Hindlimb muscle (tissue), 1 donor: ENCODE results near the gene CAMSAP1. TPM values are rescaled to one million over a fixed set of nuclear protein-coding genes. Genes with fewer than 3 reads are reported as not detected.
"Not testable (repeated sequence)": the region's sequence is repeated elsewhere in the genome, so short reads cannot be mapped to it uniquely, and the experiment has no call there.

Source experiments
- DNase-seq: peaks from one replicate; pipeline ENCODE4 v3.0.0-alpha.2; 2013
- polyA plus RNA-seq: library from polyadenylated mRNA; unstranded; fragments of 120-200 nt; gene quantifications from one replicate; pipeline ENCODE4 v1.2.1, GENCODE V29; 2013; ENCODE audit not compliant: insufficient read length

CAMSAP1 gene
- polyA plus RNA-seq, 1 donor: 29.0 TPM

DNA sequence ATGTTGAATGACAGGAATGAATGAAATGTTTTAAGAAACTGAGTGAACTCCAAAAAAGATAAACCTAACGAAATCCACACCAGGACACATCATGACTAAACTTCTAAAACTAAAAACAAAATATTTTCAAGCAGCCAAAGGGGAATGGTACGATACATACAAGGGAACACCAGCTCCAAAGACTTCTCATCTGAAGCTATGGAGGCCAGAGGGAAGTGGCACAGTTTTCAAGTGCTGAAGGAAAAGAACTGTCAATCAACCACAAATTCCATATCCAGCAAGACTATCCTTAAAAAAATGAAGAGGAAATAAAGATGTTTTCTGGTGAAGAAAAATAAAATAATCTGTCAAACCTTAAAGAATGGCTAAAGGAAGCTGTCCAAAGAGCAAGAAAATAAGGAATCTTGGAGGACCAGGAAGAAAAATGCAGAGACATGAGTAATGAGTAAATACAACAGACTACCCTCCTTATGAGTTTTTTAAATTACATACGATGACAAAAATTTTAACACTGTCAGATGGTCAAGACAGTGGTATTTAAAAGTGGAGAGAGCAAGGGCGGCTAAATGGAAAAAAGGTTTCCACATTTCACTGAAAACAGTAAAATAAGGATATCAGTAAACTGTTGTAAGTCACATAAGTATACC, 12.0 kb downstream of the CAMSAP1 start:
- no peak for DNase-seq

DNA sequence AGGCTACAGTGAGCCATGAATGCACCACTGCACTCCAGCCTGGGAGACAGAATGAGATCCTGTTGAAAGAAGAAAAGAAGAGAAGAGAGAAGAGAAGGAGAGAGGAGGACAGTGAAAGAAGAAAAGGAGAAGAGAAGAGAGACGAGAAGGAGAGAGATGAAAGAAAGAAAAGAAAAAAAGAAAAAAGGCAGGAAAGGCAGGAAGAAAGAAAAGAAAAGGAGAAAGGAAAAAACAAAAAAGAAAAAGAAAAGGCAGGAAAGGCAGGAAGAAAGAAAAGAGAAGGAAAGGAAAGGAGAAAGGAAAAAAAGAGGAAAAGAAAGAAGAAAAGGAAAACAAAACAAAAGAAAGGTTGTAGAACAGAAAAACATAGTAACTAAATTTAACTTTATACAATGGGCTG, 14.2 kb downstream of the CAMSAP1 start:
- no peak for DNase-seq

DNA sequence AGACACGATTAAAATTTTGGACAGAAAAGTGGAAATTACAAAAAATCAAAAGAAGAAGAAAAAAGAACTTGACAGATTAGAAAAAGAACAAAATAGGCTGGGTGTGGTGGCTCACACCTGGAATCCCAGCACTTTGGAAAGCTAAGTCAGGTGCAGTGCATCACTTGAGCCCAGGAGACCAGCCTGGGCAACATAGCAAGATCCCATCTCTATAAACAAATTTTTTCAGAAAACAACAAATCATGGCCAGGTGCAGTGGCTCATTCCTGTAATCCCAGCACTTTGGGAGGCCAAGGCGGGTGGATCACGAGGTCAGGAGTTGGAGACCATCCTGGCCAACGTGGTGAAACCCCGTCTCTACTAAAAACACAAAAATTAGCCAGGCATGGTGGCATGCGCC, 15.0 kb downstream of the CAMSAP1 start:
- DNase-seq: not testable (repeated sequence)

DNA sequence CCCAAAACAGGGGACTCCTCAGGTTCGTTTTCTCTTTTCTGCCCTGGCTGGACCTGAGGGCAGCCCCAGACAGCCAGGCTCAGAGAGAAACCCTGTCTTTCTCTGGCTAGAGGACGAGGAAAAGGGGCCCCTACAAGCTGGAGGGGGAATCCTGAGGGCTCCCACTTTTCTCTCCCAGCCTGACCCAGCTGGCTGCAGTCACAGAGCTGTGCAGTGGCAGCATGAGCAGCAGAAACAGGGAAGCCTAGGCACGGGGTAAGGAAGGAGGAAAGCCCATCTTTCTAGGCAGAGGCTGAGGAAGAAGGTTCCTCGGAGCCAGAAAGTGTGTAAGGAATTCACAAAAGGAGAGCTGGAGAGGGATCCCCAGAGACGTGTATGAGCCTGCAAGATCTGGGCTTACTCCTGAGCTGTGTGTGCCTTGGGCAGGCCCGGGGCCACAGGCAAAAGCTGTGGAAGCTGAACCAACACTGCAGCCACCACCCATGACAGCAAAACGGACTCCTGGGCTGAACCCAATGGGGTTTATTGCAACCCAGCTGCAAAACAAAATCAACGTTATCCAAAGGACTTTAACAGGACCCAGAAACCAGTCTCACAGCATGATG, 16.2 kb downstream of the CAMSAP1 start:
- no peak for DNase-seq

DNA sequence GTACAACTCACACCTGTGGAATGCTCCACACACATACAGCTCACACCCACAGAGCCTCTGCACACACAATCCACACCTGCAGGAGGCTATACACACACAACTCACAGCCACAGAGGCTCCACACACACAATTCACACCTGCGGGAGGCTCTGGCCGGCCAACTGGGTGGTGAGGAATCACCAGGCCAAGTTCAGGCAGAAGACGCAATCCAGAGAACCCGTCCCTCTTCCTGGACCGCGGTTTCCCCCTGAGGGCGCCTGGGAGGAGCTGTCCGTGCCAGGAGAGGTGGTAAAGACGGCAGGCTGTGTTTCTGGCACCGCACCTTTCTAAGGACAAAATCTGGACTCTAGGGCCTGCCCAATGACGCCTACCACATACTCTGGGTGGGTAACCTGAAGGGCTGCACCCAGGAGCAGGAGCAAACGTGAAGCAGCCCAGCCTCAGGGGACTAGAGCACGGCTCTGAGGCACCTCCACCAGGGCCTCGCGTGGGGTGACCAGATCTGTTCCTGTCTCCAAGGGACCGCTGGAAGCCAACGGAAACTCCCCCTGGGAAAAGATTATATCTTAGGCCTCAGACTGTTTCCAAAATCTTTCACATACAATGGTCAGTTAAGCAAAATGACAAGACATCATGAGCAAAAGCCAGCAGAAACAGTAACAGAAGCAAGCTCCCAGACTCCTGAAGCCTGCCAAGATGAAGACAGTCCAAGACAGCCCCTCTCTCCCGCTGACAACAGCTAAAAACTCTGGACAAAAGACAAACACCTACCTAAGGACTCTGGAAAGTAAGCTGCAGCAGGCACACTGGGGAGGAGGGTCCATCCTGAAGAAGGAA, 16.9 kb downstream of the CAMSAP1 start:
- no peak for DNase-seq

DNA sequence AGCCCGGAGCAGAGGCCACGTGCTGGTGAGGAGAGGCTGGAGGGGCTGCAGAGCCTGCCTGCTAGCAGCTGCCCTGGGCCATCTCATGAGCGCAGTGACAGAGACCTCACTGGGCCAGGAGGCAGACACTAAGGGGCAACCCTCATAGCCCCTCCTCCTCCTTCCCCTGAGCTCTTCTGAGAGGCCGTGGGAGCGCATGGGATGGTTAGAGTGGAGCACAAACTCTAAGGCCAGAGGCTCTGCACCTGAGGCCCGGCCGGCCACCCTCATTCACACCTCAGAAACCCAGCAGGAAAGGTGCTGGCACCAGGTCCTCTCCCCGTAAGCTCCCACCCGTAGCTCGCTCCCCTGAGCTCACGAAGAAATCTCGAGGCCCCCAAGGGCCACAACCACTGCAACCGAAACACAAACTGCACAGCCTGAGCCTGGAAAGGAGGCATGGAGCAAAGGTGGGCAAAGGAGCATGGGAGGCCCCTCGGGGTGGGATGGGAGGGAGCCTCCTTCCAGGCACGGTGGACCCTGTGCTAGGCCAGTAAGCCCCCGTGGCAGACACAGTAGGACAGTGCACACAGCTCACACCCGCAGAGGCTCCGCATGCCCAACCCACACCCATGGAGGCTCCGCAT, 17.7 kb downstream of the CAMSAP1 start:
- no peak for DNase-seq

DNA sequence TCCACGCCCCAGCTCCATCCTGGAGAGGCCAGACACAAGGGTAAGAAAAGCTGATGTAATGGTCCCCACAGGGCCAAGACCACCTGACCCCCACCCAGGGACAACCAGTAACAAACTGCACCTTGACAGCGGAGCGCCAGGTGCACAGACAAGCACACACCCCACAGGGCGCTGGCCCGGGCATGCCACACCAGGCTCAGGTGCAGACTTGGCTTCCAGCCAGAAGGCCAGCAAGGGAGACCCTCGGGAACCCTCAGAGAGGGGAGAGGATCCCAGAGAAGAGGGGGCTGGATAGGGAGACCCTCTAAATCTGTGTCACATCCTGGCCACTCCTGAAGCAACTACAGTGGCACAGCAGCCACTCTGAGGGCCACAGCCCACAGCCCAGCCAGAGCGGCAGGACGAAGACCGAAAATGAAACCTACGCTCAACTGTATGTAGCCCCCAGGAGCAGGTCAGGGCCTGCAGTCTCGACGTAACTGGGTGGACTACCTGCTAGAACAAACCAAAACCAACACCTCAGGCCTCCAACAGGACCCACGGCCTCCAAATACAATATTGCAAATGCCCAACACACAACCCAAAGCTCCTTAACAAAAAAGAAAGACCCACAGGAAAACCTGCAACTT, 18.5 kb downstream of the CAMSAP1 start:
- no peak for DNase-seq

DNA sequence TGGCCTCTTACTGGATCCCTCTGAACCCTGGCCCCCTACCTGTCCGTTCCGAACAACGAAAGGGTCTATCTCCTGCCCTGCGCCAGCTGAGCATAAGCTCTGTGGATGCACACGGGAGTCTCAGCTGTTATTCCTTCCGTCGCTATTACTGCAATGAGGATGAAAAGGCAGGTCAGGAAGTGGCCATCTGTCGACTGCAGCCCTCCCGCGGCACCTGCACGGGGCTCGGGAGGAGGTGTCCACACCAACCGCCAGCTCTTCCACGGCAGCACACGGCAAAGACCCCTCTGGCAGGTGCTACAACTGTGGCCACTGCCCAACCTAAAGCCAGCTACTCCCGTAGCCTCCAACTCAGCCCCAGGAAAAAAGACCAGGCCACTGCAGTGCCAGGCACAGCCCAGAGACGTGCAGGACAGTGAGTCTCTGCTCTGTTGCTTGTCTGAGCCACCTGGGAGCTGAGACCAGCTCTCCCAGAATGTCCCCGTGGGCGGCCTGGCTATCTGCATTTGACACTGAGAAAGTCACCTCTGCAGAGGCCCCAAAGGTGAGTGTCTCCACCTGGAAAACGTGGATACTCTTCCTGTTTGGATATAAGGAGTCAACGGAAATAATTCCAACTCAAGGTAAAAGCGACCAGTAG, 19.1 kb downstream of the CAMSAP1 start:
- DNase-seq: no peak

DNA sequence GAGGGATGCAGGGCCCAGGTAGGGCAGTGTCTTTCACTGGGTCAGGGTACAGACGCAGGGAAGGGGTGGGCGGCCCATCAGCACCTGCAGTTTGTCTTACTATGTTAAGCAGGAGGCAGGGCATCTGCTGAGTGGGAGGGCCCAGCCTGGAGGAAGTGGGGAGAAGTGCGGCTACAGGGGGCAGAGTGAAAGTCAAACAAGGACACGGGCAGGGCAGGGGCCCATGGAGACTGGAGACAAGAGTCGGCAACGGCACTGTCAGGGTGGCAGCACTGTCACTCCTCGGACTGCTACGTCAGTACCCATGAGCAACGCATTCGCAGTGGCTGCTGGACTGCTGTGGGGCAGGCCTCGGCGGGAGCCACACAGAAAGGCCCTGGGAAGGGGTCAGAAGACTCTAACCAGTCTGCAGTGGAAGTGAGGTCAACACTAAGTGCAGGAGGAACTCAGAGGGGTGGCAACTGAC, 19.7 kb downstream of the CAMSAP1 start:
- no peak for DNase-seq

DNA sequence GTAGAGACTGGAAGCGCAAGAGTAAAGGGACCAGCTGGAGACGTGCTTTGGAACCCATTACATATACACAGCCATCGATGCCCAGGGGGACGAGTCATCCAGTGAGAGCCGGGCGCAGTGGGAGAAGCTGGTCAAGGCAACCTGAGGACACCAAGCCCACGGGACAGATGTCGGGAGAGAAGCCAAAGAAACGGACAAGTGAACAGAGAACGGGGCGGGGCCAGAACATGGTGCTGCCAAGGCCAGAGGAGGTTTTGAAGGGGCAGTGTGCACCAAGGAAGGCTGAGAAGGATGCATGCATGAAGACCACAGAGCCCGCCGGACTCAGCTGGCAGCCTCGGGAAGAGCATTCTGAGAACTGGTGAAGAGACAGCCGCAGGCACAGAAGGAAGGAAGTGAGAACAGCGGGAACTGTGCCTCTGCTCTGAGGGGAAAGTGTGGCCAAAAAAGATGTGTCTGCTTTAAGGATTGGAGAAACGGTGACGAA, 20.3 kb downstream of the CAMSAP1 start:
- no peak for DNase-seq

DNA sequence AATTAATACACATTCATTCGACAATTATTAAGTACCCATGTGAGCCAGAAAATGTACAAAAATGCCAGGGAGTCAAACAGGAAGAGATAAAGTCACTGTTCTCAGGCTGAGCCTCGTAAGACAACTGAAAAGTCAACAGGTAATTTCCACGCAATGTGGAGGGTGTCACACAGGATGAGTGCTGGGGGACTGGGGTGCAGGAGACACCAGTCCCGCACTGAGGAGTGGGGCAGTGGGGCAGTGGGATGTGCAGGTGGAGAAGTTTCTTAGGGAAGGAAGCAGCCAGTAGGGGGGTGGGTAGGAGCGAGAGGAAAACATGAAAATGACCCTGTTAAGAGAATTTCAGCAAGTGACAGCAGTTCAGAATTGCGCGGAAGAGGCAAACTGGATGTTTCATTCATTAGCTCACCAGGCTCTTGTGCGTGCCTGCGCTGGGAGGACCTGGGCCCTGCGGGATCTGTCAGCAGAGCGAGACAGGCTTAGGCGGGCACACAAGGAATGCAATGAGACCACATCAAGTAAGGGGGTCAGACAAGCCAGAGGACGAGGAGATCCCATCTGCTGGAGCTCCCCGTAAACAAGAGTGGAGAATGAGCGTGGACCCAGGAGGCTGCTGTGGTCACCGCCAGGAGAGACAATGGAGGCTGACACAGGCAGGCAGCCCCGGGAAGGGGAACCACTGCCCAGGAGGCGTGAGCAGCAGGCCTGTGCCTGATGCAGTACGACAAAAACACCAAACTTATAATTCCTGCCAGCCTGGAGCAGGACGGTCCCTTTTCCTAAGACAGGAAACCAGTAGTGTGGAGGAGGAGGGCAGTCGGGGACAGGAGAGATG, 21.0 kb downstream of the CAMSAP1 start:
- no peak for DNase-seq

DNA sequence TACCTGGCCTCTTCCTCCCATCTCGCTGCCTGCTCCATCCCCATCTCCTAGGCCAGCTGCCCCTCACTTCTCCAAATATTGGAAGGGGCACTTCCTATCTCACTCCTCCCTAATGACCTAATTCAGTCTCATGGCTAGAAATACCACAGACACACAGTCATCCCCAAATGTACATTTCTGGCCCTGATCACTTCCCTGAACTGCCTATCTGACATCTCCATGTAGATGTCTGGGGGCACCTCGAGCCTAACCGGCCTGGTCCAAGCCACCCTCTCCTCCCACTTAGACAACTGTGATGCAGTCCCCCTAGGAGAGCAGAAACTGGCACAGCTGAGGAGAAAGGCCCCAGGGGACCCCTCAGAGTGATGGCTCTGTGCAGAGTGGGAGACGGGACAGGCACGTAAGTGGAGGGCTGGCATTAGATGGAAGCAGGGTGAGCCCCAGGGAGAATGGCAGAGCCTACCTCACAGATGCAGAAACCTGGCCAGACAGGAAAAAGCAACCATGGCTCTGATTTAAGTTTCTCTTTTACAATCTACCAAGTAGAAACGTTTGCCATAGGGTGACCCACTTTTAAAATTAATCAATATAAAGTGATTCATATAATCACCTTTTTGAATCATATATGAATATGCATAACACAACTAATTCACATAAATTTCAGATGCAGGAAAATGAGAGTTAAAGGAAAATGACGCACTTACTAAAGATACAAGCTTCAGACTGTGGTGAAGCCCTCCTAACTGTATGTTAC, 22.1 kb downstream of the CAMSAP1 start:
- DNase-seq: no peak

DNA sequence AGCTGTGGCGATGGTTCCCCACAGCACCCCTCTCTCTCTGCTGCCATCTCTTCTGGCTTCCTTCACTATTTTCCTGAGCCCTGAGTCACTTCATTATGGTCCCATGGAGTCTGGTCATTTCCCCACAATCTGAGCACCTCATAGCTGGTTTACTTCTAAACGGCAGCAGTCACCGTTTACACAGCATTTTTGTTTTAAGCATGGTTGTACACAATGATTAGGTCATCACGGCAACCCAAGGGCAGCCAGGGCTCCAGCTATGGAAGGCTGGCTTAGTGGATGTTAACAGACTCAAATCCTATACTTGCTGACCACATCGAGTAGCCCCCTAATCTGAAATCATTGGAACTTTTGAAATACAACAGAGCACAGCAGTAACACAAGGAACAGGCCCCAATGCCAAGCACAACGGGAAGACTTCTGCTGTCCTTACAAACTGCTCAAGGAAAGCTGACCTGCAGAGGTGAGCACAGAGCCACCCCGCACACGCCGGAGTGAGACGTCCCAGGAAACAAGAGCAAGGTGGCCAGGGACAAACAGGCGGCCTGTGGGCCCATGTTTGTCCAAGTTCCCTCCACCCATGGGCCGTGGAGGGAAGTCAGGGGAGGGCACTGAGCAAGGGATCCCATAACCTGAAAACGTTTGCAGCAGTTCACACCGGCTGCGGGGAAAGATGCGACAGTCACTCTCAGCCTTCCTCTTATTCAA, 22.9 kb downstream of the CAMSAP1 start:
- DNase-seq: no peak

DNA sequence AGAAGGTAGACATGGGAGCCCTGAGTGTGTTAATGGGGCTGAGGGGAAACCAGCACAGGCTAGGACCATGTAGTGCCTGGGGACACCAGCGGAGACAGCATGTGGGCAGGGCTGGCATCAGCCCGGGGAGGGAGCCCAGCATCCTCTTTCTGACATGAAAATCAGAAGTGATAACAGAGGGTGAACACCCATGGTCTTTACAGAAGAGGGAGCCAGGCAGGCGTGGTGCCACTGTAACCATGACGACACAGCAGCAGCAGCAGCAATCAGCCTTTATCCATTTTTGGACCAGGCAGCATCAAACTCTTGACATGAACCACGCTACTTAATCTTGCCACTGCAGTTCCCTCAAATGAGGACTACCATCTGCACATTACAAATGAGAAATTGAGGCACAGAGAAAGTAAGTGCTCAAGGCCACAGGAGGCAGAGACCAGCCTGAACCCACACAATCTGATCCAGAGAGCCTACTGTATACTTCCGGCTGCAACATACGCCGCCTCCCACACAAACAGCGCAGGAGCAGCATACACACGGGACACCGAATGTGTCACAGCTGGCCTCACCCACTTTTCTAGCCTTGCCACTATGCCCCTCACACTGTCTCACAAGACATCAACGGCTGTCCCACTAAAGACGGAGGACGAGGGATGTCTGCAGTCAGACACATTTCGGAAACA, 23.8 kb downstream of the CAMSAP1 start:
- no peak for DNase-seq

DNA sequence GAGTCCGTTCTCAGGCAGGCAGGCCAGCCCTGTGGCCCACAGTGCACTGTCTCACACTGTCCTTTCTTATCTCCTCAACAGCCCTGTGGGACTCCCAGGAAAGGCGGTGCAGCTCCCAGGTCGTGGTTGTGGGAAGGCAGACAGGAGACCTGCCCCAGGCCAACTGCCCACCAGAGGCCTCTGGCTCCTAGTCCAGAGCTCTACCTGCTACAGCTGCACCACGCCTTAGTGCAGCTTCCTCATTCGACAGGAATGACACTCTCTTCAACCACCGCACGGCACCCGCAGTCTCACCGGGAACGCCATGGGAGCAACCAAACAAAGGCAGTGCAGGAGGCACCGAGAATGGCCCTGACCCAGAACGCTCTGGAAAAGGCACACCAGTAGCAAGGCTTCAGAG, 25.3 kb downstream of the CAMSAP1 start:
- no peak for DNase-seq

DNA sequence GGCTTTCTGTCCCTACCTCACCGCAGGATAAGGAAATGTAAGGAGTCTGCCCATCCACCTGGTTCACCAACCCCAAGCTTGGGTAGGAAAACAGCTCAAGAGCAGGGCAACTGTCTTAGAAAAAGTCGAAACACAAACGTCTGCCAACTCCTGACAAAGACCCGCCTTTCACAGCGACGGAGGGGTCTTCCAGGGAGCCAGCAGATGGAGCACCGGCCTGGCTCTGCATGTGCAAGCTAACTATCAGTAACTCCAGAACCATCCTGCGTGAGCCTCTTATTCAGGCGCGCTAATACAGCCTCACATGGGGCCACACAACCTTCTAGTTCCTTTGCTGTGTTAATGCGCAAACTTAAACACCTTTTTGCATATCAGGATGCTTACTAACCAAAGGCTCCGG, 26.9 kb downstream of the CAMSAP1 start:
- DNase-seq: no peak

DNA sequence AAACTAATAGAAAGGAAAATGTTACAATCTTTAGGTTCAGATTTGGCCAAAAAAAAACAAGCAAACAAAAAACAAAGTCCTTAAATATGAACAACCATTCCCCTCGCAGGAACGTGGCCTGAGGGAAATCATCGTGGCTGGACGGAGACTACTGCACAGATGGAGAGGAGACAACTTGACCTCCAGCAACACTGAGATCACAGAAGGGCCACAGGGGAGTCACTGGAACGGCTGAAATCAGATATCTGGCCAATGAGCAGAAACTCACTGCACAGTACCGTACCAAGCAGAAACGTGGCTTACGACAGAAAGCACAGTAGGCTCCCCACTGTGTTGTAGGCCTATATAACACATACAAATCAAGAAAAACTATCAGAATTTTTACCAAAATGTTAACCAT, 27.7 kb downstream of the CAMSAP1 start:
- peak; percentile 24 for DNase-seq

DNA sequence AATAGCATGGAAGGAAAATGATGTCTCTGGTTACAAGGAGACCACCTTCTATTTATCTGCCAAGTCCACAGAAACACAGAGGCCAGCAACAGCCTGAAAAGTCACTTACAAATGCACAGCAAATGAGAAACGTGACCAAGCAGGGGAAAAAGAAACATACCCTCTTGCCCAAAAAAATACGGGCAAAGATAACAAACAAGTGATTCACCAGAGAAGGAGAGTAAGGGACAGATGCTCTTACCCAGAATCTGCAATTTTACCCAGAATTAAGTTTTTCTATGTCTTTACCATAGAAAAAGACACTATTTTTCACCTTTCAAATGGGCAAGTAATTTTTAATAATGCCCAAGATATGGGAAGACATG, 28.1 kb downstream of the CAMSAP1 start:
- no peak for DNase-seq
